Sigmoid colon (tissue), 7 donors: Measurements from ENCODE around the gene DHRS9. TPM values are rescaled to one million over a fixed set of nuclear protein-coding genes. Genes with fewer than 3 reads are reported as not detected.
A peak's percentile ranks its signal among the peaks of the same experiment; 100 is the strongest.
"Not testable (repeated sequence)": the region's sequence is repeated elsewhere in the genome, so short reads cannot be mapped to it uniquely, and the experiment has no call there.

Experiments
- DNase-seq: peaks from one replicate; pipeline ENCODE4 v3.0.0-alpha.2; 2019
- H3K27ac ChIP-seq, 4 donors: fragments of 200-600 bp; sonication (generic); one replicate each; pipeline ENCODE4 v1.5.1; 2016 to 2019; ENCODE audit warnings: mild to moderate bottlenecking in 1 of 4
- H3K27me3 ChIP-seq, 3 donors: fragments of 200-600 bp; sonication (generic); one replicate each; pipeline ENCODE4 v1.5.1; 2019; ENCODE audit warnings: mild to moderate bottlenecking in 1 of 3
- H3K36me3 ChIP-seq, 4 donors: fragments of 200-600 bp; sonication (generic); one replicate each; pipeline ENCODE4 v1.5.1; 2016 to 2019
- H3K4me1 ChIP-seq, 4 donors: fragments of 200-600 bp; sonication (generic); one replicate each; pipeline ENCODE4 v1.5.1; 2017 to 2019
- H3K4me3 ChIP-seq, 4 donors: fragments of 200-600 bp; sonication (generic); one replicate each; pipeline ENCODE4 v1.5.1; 2017 to 2019; ENCODE audit warnings: mild to moderate bottlenecking in 2 of 4, moderate library complexity in 1 of 4
- H3K9me3 ChIP-seq, 4 donors: fragments of 200-600 bp in 3 of 4; sonication (generic) in 3 of 4; one replicate each; pipeline versions ENCODE4 v1.5.1 to v1.6.1; 2013 to 2019
- EP300 ChIP-seq, 4 donors: sonication (generic); formaldehyde crosslinking; IDR thresholded peaks; one replicate each; pipeline ENCODE4 v1.6.1; 2017; ENCODE audit warnings: antibody characterized with exemption in 4 of 4
- POLR2A ChIP-seq, 2 donors: fragments of 450-650 bp; IDR thresholded peaks; one replicate each; pipeline ENCODE4 v1.6.1; 2016; ENCODE audit warnings: antibody characterized with exemption in 2 of 2, mild to moderate bottlenecking in 2 of 2, moderate library complexity in 2 of 2
- POLR2AphosphoS5 ChIP-seq, 4 donors: sonication (generic); formaldehyde crosslinking; IDR thresholded peaks; one replicate each; pipeline ENCODE4 v1.6.1; 2017; ENCODE audit warnings: antibody characterized with exemption in 4 of 4
- WGBS, 2 donors: extraction: QIAGEN DNeasy Blood & Tissue Kit; methylation state at CpG; one replicate each; pipeline ENCODE4 v1.1.7; 2013; 5-methylcytosine and 5-hydroxymethylcytosine counted together
- intact Hi-C: fragments of 100-400 bp; cut with DNase I; formaldehyde crosslinking; loops from one replicate; pipeline ENCODE4 v1.15.1; 2023
- polyA plus RNA-seq, 3 donors: library from polyadenylated mRNA; stranded (reverse); fragments of 200-250 nt; gene quantifications; one replicate each; pipeline ENCODE4 v1.2.3, GENCODE V29; 2013
- total RNA-seq, 4 donors: library from RNA; depleted of rRNA; stranded (reverse); fragments of >200 nt; gene quantifications; one replicate each; pipeline ENCODE4 v1.1.0, GENCODE V29; 2016
- TF ChIP-seq, protein P1 (sequence below), 4 experiments: fragments of 450-650 bp in 3 of 4; fragments of 200-600 bp in 1 of 4; IDR thresholded peaks; one replicate each; pipeline ENCODE4 v1.5.1; 2016 to 2019; ENCODE audit warnings: antibody characterized with exemption in 4 of 4, mild to moderate bottlenecking in 3 of 4, moderate library complexity in 2 of 4
- donor health status: healthy with polysubstance abuse.
- donor health status: Bipolar disorder and iron deficiency.
- donor health status: healthy.

Gene DHRS9
- total and polyA plus RNA-seq, 7 donors: 0.36 to 150 (median 1.3) TPM

- Histone ChIP-seq H3K4me1 (no peaks in the 10 kb centered on the region), H3K27me3 (no peaks in the 10 kb centered on the region), H3K27ac (no peak overlapping the region), H3K36me3 (no peaks in the 10 kb centered on the region), H3K9me3 (no peaks in the 10 kb centered on the region), H3K4me3 (no peak overlapping the region)
- intact Hi-C loops: no loop called here
- DNase-seq: no peak
- 69 to 85% methylated on average over 4 of the region's 4 CpGs for WGBS, 2 donors
- no peak for TF ChIP-seq EP300 (IDR thresholded peaks at IDR 0.05)
- no peak for TF ChIP-seq POLR2AphosphoS5 (IDR thresholded peaks at IDR 0.05)
- TF ChIP-seq, protein P1, sequence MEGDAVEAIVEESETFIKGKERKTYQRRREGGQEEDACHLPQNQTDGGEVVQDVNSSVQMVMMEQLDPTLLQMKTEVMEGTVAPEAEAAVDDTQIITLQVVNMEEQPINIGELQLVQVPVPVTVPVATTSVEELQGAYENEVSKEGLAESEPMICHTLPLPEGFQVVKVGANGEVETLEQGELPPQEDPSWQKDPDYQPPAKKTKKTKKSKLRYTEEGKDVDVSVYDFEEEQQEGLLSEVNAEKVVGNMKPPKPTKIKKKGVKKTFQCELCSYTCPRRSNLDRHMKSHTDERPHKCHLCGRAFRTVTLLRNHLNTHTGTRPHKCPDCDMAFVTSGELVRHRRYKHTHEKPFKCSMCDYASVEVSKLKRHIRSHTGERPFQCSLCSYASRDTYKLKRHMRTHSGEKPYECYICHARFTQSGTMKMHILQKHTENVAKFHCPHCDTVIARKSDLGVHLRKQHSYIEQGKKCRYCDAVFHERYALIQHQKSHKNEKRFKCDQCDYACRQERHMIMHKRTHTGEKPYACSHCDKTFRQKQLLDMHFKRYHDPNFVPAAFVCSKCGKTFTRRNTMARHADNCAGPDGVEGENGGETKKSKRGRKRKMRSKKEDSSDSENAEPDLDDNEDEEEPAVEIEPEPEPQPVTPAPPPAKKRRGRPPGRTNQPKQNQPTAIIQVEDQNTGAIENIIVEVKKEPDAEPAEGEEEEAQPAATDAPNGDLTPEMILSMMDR (IDR thresholded peaks at IDR 0.05): no peak
- TF ChIP-seq POLR2A (IDR thresholded peaks at IDR 0.05): no peak
These were observed 49.9 kb downstream of the DHRS9 start for GRCh38 chr2:169119123-169119760.

- no peak for DNase-seq
- H3K9me3 ChIP-seq: no peaks in the 10 kb centered on the region
- 92% methylated on average over 4 of the region's 4 CpGs for WGBS, 2 donors
- H3K36me3 ChIP-seq: no peaks in the 10 kb centered on the region
- intact Hi-C loops: no loop called here
- H3K27ac ChIP-seq: no peak overlapping the region
- no peaks in the 10 kb centered on the region for H3K27me3 ChIP-seq
- TF ChIP-seq POLR2AphosphoS5 (IDR thresholded peaks at IDR 0.05): no peak
- no peak for TF ChIP-seq POLR2A (IDR thresholded peaks at IDR 0.05)
- TF ChIP-seq EP300 (IDR thresholded peaks at IDR 0.05): no peak
- TF ChIP-seq, protein P1 (IDR thresholded peaks at IDR 0.05): no peak
- H3K4me3 ChIP-seq: no peak overlapping the region
- H3K4me1 ChIP-seq: no peaks in the 10 kb centered on the region
These were observed 50.5 kb downstream of the DHRS9 start for GRCh38 chr2:169119851-169120250.

DNA sequence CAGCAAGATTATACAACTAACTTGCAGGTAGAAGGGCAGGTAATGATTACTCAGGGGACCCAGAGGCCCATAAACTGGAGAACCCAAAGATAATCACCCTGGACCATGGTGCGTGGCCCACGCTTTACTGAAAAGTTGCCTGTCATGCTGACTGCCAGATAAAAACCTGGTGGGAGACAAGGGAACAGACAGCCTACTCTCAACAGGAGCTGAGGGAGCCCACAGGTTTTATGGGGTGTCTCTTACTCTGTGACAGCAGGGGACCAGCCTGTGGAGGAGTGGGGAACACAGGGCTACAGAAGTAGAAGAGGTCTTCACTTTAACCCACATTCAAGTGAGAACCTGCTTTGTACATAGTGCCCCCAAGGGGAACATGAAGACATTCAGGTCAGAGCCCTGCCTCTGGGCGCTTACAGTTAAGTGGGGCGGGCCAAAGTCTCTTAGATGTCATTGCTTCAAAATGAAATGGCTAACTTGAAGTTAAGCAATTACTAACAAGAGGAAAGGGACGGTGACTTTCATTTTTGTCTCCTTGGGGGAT is 60.4 kb downstream of the DHRS9 start:
- WGBS, 2 donors: 75 to 87% methylated on average over 5 of the region's 5 CpGs
- Histone ChIP-seq H3K27me3 (no peaks in the 10 kb centered on the region), H3K36me3 (no peaks in the 10 kb centered on the region), H3K4me1 (no peaks in the 10 kb centered on the region), H3K4me3 (no peak overlapping the region), H3K9me3 (no peaks in the 10 kb centered on the region), H3K27ac (no peak overlapping the region)
- TF ChIP-seq, protein P1 (IDR thresholded peaks at IDR 0.05): no peak
- no peak for TF ChIP-seq EP300 (IDR thresholded peaks at IDR 0.05)
- DNase-seq: no peak
- intact Hi-C loops: loop anchor here (5.0 kb wide), 1 partner anchor 167 kb away; no protein-coding TSS in a partner anchor

- no peak for DNase-seq
- Histone ChIP-seq H3K27ac (no peak overlapping the region), H3K4me3 (no peak overlapping the region), H3K27me3 (no peaks in the 10 kb centered on the region), H3K36me3 (no peaks in the 10 kb centered on the region), H3K4me1 (no peaks in the 10 kb centered on the region), H3K9me3 (no peaks in the 10 kb centered on the region)
- 29 to 34% methylated on average over 9 of the region's 9 CpGs for WGBS, 2 donors
- intact Hi-C loops: loop anchor here (5.0 kb wide), 1 partner anchor 170 kb away; no protein-coding TSS in a partner anchor
- TF ChIP-seq, protein P1 (IDR thresholded peaks at IDR 0.05): peak in 3 of 4 experiments; percentile 51 to 82 (median 69)
- TF ChIP-seq EP300 (IDR thresholded peaks at IDR 0.05): no peak
These were observed 62.5 kb downstream of the DHRS9 start for GRCh38 chr2:169131587-169132512.

DNA sequence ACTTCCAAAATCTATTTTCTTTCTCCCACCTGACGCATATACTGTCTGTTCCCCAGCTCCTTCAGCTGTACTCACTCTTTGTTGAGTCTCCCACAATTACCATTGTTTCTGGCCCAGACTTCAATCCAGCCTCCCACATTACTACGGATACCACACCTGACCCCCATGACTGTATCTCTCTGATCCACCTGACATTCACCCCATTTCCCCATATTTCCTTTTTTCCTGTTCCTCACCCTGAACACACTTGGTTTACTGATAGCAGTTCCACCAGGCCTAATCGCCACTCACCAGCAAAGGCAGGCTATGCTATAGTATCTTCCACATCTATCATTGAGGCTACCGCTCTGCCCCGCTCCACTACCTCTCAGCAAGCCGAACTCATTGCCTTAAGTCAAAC is 64.9 kb downstream of the DHRS9 start:
- H3K4me1 ChIP-seq, H3K36me3 ChIP-seq, H3K27me3 ChIP-seq, DNase-seq, H3K9me3 ChIP-seq, H3K4me3 ChIP-seq, H3K27ac ChIP-seq: not testable (repeated sequence)
- 78 to 87% methylated on average over 6 of the region's 6 CpGs for WGBS, 2 donors
- intact Hi-C loops: loop anchor here (5.0 kb wide), 1 partner anchor 172 kb away; no protein-coding TSS in a partner anchor

DNA sequence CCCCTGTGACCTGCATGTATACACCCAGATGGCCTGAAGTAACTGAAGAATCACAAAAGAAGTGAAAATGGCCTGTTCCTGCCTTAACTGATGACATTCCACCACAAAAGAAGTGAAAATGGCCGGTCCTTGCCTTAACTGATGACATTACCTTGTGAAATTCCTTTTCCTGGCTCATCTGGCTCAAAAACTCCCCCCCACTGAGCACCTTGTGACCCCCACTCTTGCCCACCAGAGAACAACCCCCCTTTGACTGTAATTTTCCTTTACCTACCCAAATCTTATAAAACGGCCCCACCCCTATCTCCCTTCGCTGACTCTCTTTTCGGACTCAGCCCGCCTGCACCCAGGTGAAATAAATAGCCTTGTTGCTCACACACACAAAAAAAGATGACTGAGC is 67.1 kb downstream of the DHRS9 start:
- H3K27me3 ChIP-seq, DNase-seq, H3K4me3 ChIP-seq, H3K9me3 ChIP-seq, intact Hi-C loops, H3K27ac ChIP-seq, H3K36me3 ChIP-seq, H3K4me1 ChIP-seq: not testable (repeated sequence)
- WGBS, 2 donors: 89 to 93% methylated on average over 4 to 5 of the region's 5 CpGs
